Activated CD4-positive, alpha-beta T cell treated with anti-CD3 and anti-CD28 coated beads, Interleukin-2, amount 50 U/mL, for 48 hours (primary cell): ENCODE results near the gene CDH2.

Source experiments
- DNase-seq, 2 experiments: peaks; one replicate each; pipeline ENCODE4 v3.0.0-alpha.2; 2020

The CDH2 gene

DNA sequence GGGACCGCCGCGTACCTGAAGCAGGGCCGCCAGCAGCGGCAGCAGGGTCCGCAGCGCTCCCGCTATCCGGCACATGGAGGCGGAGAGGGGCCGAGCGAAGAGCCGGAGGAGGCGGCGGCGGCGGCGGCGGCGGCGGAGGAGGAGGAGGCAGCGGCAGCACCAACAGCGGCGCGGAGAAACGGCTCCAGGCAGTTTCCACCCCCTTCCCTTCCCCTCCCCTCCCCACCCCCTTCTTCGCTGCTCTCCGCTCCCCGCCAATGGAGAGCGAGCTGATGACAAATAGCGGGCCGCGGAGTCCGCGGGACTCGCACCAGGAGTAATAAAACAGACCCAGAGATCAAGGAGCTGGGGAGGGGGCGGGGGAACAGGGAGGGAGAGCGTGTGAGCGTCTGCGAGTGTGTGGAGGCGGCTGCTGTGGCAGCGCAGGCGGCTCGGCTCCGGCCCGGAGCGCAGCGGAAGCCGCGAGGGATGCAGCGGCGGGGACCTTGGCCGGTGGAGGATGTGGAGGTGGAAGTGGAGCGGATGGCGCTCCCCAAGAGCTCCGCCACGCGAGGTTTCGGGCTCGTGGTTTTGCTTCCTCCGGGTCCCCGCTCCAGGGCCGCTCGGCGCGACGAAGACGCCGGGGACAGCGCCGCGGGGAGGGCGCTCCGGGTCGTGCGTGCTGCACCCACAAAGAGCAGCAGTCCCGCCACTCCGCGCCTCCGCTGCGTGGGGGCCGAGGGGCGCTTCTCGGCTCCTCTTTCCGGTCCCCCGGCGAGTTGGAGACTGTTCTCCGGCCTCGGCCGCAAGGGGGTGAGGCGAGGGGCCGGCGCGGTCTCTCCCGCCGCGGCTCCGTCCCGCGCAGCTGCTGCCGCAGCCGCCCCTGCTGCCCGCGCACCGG lies at the start of gene CDH2:
Gene CDH2, minus strand, starts transcription at position 183 of the 880 bp plus-strand sequence. Its CDS starts 108 bp downstream, at position 75.
- DNase-seq = peak in 1 of 2 experiments; percentile 9

DNA sequence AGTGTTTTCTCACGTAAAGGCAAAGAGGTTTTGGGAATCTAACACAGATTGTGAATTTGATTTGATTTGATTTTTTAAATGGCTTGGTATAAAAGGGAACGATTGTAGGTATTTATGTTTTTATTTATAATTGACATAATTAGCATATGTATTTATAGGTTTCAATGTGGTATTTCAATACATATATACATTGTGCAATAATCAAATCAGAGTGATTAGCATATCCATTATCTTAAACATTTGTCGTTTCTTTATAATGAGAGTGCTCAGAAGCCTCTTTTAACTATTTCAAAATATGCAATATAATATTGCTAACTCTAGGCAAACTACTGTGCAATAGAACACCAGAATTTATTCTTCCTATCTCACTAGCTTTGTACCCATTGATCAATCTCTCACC lies 35.1 kb upstream of the CDH2 start:
- DNase-seq = no peak

DNA sequence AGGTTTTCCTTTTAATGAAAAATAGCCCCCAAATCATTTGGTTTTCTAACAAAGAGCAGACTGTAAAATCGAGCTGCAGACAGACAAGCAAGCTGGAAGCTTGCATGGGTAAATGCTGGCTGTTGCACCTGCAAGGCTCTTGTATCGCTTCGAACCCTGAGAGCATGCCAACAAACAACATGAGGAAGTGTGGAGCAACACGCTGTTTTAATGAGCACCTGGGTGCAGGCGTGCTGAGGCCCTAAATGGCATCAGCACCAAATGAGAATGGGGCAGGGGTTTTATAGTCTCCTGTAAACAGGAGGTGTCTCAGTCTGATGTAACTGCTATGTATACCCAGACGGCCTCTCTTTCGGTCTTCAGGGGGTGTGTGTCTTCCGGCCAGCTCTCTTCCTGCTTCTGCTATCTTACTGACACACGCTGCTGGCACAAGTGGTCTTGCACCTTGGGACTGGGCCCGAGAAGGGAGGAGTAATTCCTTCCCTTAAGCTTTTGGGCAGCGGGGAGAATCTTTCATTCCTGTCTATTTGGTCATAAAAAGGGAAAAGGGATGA lies 31.9 kb upstream of the CDH2 start:
- no peak for DNase-seq

DNA sequence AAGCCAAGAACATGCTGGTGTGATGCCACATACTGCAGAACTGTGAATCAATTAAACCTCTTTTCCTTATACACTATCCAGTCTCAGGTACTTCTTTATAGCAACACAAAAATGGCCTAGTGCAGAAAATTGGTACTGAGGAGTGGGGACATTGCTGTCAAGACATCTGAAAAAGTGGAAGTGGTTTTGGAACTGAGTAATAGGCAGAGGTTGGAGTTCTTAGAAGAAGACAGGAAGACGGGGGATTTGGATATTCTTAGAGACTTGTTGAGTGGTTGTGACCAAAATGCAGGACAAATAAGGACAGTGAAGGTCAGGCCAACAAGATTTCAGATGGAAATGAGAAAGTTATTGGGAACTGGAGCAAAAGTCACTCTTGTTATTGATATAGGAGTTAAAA lies 31.3 kb upstream of the CDH2 start:
- no peak for DNase-seq

DNA sequence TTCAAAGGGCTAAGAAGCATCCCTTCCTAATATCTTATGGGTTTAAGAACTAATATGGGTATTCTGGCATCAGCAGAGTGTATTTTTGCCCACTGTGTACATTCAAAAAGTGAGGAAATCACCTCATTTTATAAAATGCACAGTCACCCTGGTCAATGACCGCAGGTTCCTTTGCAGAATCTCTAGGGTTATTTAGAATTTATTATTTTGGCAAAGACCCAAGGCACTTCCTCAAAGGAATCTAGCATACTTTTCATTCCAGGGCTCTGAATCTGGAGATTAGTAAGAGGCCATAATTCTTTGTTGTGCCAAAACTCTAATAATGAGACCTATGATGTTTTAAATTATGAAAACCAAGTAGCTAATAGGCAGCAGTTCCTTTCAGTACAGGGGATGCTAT lies 27.2 kb upstream of the CDH2 start:
- no peak for DNase-seq

DNA sequence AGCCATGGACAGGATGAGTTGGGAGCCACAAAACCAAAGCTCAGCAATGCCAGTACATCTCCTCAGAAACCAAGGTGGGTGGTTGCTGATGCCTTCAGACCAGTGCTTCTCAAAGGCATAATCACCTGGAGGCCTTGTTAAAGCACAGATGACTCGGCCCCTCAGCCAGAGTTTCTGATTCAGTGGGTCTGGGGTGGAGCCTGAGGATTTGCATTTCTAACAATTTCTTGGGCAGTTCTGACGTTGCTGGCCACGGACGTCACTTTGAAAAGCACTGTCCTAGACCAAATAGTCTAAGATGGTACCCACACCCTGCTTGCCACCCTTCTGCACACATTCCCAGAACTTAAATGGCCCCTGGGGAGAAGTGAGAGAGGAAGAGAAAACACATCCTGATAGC lies 24.1 kb upstream of the CDH2 start:
- no peak for DNase-seq

DNA sequence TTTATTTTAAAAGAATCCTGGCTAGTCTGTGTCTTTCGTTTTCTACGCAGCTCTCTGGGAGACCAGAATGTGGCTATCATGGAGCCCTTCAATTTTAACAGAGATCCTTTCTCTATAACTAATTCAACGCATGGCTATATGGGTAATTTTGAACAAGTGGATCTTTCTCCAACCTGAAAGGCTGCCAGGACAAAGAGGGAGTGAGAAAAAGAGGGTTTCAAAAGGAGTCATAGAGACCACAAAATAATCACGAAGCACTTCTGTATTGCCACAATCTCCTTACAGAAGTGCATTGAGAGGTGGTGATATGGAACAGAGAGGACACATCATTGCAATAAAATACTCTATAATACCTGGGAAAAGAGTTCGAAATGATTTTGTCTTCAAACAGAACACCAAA lies 21.7 kb upstream of the CDH2 start:
- no peak for DNase-seq

DNA sequence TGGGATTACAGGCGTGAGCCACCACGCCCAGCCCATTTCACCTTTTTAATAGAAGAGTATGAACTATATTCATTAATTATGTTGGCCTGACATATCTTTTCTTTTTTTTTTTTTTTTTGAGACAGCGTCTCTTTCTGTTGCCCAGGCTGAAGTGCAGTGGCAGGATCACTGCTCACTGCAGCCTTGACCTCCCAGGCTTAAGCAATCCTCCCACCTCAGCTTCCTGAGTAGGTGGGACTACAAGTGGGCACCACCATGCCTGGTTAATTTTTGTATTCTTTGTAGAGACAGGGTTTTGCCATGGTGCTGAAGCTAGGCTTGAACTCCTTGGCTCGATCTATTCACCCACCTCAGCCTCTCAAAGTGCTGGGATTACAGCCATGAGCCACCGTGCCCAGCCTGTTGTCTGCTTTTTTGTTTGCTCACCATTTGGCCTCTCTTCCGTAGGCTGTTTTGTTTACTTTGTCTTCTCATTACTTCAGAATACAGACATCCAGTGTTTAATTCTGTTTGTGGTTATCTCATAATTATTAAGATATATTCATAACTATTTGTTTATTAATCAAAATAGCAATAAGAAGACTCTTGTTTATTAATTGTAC lies 16.3 kb upstream of the CDH2 start:
- DNase-seq = no peak

DNA sequence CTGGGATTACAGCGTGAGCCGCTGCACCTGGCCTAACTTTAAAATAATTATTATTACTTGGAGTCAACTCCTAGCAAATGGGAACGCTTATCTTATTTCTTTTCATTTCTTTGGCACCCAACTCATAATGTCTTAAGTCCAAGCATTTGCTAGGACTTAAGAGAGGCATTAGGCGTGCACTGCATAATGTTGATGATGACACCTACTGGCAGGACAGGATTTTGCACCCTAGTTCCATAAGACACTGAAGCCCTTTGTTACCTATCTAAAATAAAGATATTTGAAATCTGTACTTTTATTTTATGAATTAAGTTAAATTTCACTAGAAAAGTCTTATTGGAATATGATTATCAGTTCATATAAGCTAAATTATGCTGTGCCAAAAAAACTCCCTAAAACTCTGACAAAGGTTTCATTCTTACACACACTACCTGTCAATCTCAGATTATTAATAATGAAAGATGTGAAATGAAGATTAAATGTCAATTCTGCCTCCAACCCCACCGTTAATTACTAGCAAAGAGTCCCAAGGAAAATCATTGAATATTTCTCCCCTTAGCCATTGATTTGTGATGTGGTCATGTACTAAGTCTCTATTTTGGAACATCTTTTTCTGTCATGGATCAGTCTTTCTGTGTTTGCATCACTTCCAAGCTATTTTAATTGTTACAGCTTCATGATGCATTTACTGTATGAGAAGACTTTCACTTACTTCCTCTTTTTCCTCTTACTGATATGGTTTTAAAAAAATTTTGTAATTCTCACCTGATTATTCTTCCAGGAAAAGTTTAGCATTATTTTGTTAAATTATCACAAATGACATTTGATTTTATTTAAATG lies 12.7 kb upstream of the CDH2 start:
- DNase-seq = peak; percentile 5 to 20

DNA sequence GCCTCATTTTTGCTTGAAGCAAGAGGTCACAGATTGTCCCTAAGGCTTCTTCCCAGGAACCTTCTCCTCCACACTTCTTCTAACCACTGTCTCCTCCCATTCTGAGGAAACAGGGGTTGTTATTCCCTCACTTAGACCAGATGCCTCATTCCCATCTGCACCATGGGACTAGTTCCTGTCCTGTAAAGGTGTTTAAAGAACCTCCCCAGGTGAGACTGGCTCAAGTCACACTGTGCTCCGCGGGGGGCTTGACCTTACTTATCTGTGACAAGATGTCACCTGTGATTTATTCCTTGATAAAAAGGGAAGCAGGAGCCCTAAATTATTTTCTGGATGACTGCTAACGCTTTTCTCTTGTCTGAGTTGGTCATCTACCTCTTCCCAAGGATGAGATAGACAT lies 8.2 kb upstream of the CDH2 start:
- DNase-seq = no peak

DNA sequence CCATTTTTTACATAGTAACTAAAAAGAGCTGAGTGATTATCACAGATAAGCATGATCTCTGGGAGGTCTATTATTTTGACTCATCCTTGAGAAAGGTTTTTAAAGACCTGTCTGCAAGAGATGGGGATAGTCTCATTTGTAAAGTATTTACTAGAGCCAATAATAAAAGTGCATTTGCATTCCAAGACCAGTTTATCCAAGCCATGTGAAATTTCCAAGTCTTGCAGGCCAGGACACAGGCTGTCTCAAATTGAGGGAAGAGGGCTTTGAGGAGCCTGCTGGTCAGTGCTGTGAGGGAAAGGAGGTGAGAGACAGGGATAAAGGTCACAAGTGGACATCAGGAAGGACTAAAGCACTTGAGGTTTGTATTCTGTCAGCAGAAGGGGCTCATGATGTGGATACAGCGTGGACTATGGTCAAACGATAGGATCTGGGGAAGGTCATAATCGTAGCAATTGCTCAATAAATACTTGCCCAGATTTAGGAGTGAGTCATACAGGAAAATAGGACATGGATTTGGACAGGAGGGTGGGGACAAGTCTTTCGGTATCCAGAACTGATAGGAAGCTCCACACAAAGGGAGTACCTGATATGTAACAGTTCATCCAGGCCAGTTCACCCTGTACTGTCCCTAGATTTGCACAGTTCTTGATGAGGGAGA lies 6.6 kb upstream of the CDH2 start:
- DNase-seq = no peak

DNA sequence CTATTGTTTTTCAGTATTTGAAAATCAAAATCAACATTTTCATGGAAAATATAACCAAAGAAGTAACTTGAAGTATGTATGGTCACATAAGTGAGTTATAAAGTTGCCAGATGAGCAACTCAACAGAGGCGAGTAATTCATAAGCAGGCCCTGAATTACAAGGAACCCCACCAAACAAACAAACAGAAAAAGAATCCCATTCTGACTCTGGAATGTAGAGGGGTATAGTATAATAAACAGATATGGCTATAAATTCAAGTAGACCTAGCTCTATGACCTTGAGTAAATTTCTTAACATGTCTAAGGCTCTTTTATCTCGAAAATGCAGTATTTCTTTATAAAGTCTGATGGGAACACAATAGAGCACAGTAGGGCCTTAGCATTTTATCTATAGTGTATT lies 4.7 kb upstream of the CDH2 start:
- DNase-seq = no peak

DNA sequence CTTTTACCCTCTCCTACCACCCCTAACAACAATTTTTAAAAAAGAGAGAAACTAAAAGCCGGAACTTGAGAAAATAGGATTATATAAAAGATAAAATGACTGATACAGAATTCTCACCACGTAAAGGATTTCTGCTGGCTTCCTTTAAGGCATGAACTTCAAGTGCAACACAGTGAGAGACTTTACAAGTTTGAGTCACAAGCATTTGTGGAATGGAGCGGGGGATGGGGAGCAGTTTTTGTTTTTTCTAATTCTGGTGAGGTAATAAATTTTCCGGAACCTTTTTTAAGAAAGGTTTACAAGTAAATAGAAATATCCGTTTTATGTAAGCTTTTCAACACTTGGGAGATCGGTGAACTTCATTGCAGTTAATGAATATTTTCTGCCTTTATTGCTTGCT lies 1.8 kb upstream of the CDH2 start:
- no peak for DNase-seq

DNA sequence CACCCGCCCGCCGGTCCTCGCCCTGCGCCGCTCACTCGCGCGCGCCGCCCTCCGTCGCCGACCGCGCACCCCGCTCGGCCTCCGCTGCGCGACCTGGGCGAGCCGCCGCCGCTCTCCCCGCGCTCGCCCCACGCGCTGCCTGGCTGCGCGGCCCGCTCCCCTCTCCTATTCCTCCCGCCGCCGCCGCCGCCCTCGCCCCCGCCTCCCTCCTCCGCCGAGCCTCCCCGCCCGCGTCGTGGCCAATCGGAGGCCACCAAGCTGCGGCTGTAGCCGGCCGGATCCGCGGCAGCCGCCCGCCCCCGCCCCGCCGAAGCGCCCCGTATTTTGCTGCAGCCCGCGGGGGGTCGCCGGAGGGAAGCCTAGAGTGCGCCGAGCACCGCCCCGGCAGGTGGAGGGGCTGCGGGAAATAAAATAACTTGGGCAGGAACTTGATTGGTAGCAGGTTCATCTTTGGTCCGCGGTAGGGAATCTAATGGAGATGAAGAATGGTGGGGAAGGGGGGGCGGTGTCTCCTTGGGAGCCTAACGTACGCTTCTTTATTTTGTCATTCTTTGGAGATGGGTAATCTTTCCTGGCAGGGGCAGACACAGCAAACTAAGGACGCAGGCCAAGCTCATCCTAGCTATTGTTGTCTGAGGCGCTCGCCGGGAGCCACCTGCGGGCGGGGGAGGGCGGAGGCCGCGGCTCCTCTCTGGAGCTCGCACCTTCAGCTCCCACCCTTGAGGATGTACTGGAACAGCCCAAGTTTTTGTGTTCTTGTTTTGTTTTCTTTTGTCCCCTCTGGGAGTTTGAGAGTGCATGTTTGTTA lies 1.1 kb upstream of the CDH2 start:
- no peak for DNase-seq

DNA sequence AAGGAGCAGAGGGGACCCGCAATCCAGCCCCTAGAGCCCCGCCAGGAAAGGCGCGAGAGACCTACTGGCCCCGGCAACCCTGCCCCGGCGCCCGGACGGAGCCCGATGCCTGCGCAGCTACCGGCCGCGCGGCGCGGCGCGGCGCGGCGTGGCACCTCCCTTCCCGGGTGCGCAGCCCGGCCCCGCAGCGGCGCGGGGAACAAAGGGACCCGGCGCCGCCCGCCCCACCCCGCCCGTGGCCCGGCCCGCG lies 307 bp downstream of the CDH2 start:
- no peak for DNase-seq

DNA sequence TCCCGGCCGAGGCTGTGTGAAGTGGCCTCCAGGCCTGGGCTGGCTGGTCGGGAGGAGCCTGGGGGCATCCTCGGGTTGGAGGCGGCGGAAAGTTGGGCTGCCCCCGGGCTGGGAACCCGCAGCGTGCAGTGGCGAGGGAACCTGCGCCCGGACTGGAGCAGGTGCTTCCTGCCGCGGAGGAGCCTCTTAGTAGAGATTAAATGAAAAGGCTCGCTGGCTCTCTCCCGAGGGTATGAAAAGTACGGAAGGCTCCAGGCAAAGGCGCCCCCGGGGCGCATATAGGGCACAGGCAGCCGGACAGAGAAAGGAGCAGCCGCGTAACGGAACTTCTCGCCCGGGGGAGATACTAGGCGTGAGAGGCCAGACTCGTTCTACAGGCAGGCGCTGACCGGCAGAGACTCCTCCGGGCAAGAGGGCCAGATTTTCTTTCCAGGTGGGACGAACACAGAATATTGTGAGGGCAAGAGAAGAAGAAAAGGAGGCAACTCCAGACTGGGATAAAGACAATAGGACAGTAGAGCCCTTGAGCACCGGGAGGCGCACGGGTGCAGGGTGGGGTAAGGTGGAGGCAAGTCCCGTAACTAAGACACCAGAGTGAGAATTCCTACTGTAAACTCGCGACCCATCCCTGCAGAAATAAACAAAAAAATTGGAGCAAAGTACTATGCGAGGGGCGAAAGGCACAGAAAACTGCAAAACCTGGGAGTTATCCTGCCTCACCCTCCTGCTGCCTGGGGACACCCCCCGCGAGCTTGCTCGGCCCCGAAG lies 816 bp downstream of the CDH2 start:
- DNase-seq = no peak

DNA sequence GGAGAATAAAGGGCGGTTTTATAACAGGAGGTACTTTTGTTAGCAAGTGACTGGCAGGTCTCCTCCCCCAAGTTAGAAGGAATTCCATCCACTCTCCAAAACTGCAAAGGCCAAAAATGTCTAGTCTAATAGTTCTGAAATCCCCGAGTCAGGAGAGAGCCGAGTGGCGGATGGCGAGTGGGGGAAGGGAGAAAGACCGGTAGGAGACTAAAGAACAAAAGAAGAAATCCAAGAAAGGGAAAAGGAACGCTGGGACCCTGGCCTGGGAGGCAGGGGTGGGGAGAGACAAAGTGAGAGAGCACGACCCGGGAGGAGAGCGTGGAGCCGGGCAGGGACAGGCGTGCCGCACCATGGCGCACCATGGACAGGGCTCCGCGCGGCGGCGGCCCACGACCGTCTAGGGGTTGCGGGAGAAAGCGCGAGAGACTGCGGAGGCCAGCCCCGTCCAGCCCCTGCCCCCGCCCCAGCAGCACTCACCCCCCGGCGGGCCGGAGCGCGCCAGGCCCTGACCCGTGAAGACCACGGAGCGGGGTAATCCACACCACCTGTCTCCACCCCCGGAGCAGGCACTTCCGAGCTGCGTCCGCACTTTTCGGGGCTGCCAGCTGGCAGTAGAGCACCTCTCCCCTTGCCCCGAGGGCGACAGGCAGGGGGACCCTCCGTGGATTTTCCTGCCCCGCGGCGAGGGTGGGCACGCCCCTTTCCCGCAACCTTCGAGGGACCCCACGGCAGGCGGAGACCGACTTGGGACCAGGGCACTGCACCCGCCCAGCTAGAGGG lies 1.6 kb downstream of the CDH2 start:
- no peak for DNase-seq

DNA sequence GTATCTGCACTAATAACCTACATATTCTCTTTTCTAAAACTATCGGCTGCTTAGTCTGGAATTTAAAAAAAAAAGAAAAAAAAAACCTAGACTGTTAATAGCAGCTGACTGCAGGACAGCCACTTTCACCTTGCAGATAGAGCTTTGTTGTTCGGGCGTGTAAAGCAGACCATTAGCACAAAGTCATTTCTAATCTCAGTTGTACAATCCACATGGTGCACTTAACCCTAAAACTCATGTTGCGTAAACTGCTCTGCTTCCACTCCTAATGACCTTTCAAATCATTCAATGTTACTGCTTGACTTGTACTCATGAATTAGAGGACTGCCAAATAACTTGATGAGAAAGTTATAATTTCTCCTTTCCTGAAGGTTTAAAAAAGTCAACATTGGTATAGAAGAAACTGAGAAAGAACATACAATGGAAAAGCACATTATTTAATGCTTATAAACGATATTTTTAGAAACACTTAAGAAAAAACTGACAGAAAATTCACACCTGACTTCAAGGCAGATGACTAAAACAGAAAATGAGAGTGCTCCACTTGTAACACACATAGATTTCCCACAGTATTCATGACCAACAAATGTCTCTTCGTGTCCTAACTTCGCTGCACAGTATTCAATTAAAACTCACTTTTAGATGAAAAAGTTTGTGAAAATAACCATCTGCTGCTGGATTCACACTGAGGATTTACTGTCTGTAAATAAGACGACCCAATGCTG lies 2.6 kb downstream of the CDH2 start:
- no peak for DNase-seq

DNA sequence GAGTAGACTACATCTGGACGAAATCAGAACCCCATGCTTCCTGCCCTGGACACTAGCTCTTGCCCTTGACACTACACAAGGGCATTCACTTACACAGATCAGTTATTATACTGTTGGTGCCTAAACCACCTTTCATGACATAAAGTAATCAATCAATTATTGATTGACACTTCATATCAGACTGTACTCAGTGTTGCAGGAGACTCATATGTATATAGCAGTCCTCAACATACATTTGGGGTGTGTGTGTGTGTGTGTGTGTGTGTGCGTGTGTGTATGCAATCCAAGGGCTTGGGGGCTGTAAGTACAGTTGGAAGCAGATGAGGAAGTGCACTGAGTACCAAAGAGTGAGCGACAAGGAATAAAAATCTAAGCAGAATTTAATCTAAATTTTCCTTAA lies 5.1 kb downstream of the CDH2 start:
- DNase-seq = no peak

DNA sequence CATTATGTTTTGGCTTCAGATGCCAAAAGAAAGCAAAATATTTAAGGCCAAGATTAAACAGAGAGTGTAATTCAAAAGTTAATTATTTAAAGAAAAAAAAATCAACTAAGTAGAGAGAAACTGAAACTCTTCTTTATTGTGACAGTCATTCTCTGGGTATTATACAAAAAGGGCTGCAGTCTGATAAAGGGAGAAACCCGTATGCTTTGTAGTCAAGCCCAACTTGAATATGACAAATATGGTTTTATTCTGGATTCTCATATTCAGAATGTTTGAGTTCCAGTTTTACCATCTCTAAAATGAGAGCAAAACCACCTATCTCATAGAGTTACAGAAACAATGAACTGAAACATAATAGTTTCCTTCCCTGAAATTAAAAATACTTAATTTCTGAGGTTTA lies 8.2 kb downstream of the CDH2 start:
- DNase-seq = no peak
